HG03342 (cell line): Measurements from ENCODE around the gene MOCS2.
A peak's percentile ranks its signal among the peaks of the same experiment; 100 is the strongest.
"Not testable (repeated sequence)": the region's sequence is repeated elsewhere in the genome, so short reads cannot be mapped to it uniquely, and the experiment has no call there.

Experiments used
- ATAC-seq: cut with Tn5 transposase; IDR thresholded peaks from one replicate; pipeline ENCODE4 v1.9.1; 2021; ENCODE audit warnings: mild to moderate bottlenecking, moderate library complexity; ENCODE audit not compliant: unreplicated experiment

The MOCS2 gene, protein sequence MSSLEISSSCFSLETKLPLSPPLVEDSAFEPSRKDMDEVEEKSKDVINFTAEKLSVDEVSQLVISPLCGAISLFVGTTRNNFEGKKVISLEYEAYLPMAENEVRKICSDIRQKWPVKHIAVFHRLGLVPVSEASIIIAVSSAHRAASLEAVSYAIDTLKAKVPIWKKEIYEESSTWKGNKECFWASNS

DNA sequence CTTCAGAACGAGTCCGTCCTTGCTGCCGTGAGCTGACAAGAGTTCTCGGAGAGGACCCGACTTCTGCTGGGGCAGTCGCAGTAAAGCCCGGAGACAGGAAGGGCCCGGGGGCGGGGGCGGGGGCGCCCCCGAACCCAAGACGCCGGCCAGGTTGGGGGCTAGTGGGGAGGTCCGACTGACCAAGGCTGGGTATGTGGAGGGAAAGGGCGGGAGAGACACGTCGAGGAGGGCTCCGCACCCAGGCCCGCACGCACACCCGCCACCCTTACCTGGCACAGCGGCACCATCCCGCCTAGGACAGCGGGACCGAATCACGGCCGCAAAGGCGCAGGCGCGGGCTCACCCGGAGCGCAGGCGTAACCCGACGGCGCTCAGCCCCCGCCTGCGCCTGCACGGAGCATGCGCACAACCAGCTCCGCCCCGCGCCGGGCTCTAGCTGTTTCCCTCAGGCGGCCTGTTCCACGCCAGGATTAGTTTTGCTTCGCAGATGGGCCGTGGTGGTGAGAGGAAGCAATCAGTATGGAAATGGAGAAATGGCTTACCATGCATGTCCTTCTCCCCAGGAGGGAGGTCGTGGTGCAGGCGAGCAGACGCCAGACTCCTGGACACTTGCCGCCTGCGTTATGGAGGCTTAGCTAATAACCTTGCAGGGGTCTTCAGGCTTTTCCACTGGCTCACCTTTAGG is at the start of gene MOCS2:
Gene MOCS2 (minus strand): TSS at position 315 of the 685 bp plus-strand sequence. CDS start 2,583 bp downstream, outside the sequence.
- peak; percentile 97 for ATAC-seq

DNA sequence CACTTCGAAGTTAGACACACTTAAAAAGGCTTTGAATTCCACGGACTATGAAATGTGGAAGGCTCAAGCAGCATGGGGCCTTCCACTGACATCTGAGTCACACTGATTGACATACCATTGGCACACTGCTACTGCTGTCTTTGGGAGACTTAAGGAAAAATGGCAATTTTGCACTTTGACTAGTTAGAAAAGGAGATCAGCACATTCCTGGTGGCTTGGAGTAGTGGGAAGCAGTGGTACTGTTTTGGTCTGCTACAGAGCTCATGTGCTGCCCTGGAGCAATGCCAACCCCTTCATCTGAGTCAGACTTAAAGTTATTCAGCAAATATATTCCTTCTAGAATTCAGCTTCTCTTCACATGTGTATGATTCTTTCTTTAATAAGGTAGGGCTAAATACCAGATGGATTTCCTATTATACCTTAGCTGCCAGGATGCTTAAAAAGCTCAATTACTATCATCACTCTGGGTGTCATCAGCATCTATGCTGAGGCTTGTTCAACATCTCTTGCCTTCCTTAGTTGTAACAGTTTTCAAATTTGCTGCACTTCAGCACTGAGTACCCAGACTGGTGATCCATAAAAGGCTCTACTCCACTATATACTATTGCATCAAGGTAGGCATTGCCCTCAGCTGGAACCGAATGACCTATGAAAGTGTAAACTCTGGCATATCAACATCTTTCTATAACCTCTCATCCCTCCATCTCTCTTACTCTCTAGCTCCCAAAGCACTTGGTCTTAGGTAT is 42.3 kb upstream of the MOCS2 start:
- no peak for ATAC-seq

DNA sequence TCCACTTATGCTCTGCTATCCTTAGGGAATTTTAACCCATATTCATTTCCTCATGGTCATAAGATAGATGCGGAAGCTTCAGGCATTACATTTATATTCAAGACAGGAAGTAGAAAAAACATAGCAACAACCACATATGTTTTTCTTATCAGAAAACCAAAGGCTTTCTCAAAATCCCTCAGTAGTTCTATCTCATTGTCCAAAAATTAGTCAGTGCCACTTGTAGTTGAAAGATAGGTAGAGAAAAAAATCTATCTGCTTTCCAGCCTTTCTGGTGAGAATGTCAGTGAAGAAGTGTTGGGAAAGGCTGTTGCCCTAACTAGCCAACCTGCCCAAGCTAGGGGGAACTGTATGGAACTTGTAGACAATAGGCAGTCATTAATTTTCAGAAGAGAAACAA is 23.5 kb upstream of the MOCS2 start:
- no peak for ATAC-seq

DNA sequence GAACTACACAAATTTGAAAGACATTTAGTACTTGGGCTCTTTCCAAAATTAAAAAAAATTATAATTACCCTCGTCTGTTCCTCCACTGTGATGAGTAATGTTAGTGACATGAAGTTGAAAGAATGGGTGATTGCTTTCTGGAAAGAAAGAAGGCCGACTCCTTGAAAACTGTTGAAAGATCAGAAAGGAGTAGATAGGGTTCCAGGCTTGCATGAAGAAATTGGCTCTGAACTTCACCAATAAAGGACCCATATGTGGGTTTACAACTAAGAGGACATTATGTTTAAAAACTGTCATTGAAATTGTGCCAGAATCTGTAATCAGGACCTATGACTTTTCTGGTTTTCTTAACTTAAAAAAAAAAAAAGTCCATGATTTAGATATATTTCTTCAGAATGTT is 20.7 kb upstream of the MOCS2 start:
- no peak for ATAC-seq

DNA sequence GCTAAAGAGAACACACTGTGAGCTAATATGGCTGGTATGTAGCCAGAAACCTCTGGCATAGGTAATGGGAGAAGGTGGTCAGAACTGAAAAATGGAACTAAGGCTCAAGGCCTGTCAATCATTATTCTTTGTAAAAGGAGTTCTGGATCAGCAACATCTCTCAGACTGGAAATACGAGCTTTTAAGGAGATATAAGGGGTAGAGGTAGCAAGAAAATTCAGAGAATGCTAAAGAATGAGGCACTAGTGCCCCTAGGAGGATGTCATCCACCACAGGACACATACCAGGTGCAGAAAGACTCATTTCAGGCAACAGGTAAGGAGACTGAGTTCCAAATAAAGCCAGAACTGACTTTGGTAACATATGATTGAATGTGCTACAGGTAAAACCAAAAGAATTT is 18.9 kb upstream of the MOCS2 start:
- ATAC-seq, result no peak

DNA sequence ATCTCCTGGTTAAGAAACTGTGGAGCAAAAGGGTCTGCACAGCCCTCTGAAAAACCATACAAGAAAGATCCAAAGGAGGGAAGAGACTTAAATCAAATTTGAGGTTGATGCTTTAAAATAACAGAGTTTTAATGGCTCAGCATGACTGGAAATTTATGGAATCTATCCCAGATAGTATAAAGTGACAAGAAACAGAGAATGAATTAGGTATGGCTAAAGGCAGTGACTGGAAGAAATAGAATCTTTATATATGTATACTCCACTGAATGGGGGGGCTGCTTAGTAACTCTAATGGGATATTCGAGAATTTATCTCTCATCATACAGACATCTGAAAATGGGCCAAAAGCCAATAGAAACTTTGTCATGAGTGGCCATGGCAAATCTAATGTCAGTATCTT is 17.6 kb upstream of the MOCS2 start:
- no peak for ATAC-seq

DNA sequence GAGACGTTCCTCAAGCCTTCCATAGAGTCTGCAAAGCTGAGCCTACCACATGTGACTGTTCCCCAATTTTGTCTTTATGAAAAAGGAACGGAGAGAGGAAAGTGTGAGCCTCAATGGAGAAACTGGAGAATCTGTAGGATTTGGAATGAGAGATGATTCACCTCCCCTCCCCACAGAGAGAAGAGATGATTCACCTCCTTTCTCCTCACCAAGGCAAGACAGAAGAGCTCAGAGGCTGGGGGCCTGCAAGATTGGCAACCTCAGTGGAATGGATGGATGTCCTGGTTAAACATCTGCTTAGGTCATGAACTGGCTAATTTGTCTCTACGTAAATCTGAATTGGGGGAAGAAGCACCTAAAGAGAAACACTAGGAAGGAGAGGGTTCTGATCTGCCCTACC is 17.0 kb upstream of the MOCS2 start:
- no peak for ATAC-seq

DNA sequence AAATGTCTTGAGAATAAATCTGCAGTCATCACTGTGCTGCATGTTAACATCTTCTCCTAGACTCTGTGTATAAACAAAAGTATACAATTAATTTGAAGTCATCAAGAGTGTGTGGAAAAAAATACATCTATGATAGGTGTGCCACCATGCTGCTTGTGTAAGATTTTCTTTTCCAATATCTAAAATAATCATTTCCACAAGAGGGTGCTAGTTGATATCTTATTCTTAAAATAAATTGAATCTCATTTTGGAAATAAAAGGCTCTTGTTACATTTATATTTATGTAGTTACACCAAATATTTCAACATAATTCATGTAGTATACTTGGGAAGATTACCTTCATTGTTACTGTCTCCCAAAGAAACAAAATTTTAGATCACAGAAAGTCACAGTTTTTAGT is 14.1 kb upstream of the MOCS2 start:
- no peak for ATAC-seq

DNA sequence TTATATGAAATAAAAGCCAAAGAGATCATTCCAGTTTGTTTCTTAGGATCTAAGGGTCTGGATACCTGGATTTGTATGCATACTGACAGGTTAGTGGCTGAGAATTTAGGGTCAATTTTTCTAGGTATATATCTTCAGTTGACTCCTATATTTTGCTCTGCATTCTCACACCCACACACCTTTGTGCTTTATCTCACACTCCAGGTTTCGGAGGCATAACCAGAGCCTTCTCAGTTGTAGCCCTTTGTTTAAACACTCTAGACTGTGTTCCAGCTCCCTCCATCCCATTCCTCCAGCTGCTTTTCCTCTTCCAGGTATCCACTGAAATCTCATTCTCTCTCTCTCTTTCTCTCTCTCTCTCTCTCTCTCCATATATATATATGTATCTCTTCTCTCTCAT is 10.6 kb upstream of the MOCS2 start:
- ATAC-seq, result no peak

DNA sequence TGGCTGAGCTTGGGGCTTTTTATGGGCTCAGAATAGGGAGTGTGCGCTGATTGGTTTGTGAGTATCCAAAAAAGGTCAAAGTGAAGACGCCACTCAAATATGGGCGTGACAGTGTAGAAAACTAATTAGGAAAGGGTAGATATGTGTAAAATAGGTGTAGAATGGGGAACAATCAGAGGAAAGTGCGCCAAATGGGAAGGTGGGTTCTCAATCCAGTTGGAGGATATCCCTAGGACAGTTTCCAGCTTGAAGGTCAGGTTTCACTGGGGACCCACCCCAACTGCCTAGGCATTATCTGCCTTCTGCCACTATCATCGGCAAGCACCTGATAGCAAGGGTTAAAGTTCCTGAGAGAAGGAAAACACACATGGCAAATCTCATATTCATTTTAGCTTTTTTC is 9.3 kb upstream of the MOCS2 start:
- no peak for ATAC-seq

DNA sequence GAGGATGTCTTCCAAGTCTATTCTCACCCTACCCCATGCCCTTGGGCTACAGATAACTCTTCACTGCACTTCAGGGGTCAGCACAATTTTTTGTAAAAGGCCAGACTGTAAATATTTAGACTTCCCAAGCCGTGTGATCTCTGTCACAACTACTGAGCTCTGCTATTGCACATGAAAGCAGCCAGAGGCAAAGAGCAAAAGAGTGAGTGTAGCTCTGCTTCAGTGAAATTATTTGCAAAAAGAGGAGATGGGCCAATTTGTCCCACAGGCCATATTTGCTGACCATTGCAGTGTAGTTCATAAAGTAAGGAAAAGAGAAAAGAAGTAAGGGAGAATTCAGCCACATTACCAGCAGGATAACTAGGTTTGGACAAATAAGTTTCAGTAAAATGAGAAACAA is 7.0 kb upstream of the MOCS2 start:
- ATAC-seq, result no peak

DNA sequence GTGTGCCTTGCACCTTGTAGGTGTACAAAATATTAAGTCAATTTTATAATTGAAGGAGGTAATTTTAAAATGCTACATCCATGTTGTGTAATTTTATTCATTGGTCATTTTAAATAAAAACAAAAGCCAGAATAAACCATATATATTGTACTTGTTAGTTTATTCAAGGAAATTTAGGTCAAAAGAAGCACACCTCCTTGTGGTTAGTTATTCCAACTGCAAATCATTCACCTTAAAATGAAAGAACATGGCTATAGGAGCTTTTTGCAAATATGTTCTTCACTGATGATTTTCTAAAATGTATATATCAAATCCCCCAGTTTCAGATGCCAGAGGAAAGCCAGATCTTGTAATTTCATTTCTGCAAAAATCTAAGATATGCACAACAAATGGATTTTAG is 5.4 kb upstream of the MOCS2 start:
- no peak for ATAC-seq

DNA sequence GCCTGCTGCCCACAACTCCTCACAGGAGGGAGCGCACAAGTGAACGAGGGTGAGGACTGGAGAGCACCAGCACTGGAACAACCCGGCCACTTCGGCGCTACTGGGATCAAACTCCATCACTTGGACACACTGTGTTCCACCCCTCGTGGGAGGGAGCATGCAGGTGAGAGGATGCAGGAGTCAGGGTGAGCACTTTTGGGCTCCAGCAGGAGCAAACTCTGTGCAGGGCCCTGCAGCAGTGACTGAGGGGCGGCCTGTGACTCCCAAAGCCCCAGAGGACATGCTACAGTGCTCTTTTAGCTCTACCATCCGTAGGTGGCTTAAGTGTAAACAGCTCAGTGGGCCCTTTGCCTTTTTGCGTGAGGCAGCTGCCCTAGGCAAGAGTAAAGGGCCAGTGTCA is 4.4 kb upstream of the MOCS2 start:
- no peak for ATAC-seq

DNA sequence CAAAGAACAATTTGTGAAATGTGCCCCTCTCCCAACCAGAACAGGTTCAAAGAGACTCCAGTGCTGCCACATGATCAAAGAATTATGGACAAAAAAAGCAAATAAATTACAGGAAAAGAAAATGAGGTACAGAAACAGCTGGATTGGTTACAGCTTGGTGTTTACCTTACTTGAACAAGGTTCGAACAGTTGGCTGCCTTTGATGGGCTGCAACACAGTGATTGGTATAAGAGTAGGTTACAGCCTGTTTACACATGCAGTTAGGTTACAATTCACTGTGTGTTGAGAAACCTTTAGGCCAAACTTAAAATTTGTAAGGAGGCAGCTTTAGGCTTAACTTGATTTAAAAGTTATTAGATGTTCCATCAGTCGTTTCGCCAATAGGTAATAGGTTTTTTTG is 3.4 kb upstream of the MOCS2 start:
- no peak for ATAC-seq

DNA sequence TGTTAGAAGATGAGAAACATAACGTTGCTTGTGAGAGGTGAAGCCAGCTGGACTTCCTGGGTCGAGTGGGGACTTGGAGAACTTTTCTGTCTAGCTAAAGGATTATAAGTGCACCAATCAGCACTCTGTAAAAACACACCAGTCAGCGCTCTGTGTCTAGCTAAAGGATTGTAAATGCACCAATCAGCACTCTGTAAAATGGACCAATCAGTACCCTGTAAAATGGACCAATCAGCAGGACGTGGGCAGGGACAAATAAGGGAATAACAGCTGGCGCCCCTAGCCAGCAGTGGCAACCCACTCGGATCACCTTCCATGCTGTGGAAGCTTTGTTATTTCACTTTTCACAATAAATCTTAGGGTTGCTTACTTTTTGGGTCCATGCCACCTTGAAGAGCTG is 2.8 kb upstream of the MOCS2 start:
- ATAC-seq, result not testable (repeated sequence)

DNA sequence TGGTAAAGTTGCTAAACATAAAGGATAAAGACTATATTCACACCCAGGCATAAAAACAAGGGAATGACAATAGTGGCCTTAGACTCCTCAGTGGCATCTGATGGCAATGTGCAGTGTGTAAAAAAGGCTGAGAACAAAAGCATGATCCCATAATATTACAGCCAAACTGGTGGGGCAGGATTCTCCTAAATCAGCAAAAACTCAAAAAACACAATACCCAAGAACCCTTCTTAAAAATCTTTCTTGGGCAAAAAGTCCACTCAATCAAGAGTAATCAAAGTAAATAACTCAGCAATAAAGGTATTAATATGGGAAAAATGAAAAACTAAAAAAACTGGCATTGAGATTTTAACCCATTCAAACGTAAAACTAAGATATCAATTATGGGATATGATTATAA is 1.6 kb upstream of the MOCS2 start:
- no peak for ATAC-seq

DNA sequence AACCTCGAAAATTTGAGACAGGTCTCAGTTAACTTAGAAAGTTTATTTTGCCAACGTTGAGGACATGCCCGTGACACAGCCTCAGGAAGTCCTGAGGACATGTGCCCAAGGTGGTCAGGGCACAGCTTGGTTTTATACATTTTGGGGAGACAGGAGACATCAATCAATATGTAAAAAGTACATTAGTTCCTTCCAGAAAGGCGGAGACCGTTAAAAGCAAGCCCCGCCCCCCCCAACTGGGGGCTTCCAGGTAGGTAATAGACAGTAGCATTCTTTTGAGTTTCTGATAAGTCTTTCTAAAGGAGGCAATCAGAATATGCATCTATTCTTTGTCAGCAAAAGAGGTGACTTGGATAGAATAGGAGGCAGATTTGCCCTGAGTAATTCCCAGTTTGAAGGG is 599 bp upstream of the MOCS2 start:
- ATAC-seq, result peak; percentile 6

DNA sequence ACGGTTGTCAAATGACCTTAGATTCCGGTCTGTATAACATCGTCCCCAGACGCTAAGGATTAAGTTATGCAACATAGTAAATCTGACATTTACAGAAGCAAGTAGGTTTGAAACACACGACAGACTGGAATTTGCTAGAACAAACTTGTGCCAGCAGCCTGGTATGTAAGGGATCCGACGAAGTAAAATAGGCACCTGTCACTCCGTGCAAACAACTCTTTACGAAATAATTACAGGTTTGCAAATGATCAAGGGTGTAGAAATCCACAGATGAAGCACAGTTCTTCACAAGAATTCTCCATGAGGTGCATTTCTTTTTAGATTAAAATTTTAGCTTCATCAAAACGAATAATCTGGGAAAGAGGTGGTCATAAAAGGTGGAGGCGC is 508 bp downstream of the MOCS2 start:
- peak; percentile 9 for ATAC-seq

DNA sequence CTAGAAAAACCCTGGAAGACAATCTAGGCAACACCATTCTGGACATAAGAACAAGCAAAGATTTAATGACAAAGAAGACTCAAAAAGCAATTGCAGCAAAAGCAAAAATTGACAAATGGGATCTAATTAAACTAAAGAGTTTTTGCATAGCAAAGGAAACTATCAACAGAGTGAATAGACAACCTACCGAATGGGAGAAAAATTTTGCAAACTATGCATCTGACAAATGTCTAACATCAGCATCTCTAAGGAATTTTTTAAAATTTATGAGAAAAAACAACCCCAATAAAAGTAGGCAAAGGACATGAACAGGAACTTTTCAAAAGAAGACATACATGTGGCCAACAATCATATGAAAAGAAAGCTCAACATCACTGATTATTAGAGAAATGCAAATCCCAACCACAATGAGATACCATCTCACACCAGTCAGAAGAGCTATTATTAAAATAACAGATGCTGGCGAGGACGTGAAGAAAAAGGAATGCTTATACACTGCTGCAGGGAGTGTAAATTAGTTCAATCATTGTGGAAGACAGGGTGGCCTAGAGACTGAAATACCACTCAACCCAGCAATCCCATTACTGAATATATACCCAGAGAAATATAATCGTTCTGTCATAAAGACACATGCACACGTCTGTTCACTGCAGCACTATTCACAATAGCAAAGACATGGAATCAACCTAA is 3.8 kb downstream of the MOCS2 start:
- ATAC-seq, result no peak

DNA sequence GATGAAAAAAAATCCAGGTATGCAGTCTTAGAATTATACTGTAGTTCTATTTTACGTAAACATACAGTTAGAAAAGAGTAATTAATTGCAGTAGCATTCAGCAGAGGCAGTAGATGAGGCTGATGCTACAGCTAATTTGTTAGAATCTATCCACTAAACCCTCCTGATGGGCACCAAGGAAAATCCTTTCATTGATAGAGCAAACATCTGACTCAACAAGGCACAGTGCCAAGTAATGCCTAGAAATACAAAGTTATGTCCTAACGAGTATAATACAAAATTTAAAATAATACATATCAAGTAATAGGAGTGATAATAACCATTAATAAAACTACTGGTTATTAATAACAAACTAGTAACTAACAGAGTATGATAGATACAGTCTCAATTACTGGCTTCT is 9.0 kb downstream of the MOCS2 start:
- no peak for ATAC-seq

DNA sequence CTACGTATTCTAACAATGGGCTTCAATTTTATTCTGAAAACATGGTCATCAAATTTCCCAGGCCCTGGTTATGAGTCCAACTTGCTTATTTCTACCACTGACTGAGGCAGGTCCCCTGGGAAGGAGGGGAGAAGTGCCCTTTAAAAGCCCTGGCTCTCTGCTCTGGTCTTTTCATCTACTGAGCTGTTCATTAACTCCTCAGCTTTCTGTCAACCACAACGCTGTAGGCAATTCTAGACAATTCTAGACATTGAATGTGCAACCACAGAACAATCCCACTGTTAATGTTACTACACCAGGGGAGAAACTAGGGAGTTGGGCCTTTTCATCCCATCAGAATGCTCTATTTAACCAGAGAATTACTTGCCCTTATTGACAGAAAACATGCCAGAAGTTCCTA is 10.0 kb downstream of the MOCS2 start:
- no peak for ATAC-seq
